NCI-H345 treated with DMSO at 0.1 percent for 48 hours (cell line): ENCODE results near the gene STING1.

Experiments
- DNase-seq: peaks from one replicate; lab custom pipeline; 2025; ENCODE audit not compliant: unreplicated experiment; lab: John Stamatoyannopoulos, UW

Gene STING1

GRCh38 chr5:139468421-139468931 is 14.1 kb downstream of the STING1 start:
- DNase-seq: no peak

- no peak for DNase-seq
Observed at GRCh38 chr5:139462586-139463276, 19.8 kb downstream of the STING1 start, which contains the start of gene ECSCR. TSS of gene ECSCR (minus strand) at chr5:139462743. CDS start at chr5:139462670, 73 bp downstream.

- no peak for DNase-seq
Observed at GRCh38 chr5:139461698-139462097, 20.9 kb downstream of the STING1 start.

- no peak for DNase-seq
Observed at GRCh38 chr5:139461176-139461575, 21.4 kb downstream of the STING1 start.

GRCh38 chr5:139460455-139460854 is 22.1 kb downstream of the STING1 start:
- DNase-seq: no peak

GRCh38 chr5:139459451-139459934 is 23.1 kb downstream of the STING1 start:
- no peak for DNase-seq

GRCh38 chr5:139458580-139459407 is 23.8 kb downstream of the STING1 start:
- DNase-seq: no peak

GRCh38 chr5:139457653-139458306 is 24.8 kb downstream of the STING1 start:
- DNase-seq: no peak

GRCh38 chr5:139457241-139457640 is 25.3 kb downstream of the STING1 start:
- no peak for DNase-seq

GRCh38 chr5:139456776-139457175 is 25.8 kb downstream of the STING1 start:
- no peak for DNase-seq

GRCh38 chr5:139454568-139455290 is 27.8 kb downstream of the STING1 start:
- no peak for DNase-seq

- no peak for DNase-seq
Observed at GRCh38 chr5:139453683-139454567, 28.6 kb downstream of the STING1 start.

- no peak for DNase-seq
Observed at GRCh38 chr5:139451878-139452660, 30.5 kb downstream of the STING1 start.

GRCh38 chr5:139451176-139451575 is 31.4 kb downstream of the STING1 start:
- DNase-seq: no peak

- no peak for DNase-seq
Observed at GRCh38 chr5:139446956-139447779, 35.4 kb downstream of the STING1 start.

GRCh38 chr5:139445325-139446170 is 37.0 kb downstream of the STING1 start:
- DNase-seq: no peak

- no peak for DNase-seq
Observed at GRCh38 chr5:139443831-139444453, 38.6 kb downstream of the STING1 start.
